Ovary (tissue), 3 donors: ENCODE measurements around the gene MSMP.

ENCODE experiments used
- EP300 ChIP-seq: sonication (generic); formaldehyde crosslinking; IDR thresholded peaks from one replicate; pipeline ENCODE4 v1.6.1; 2017; ENCODE audit warnings: antibody characterized with exemption
- POLR2A ChIP-seq: fragments of 450-650 bp; IDR thresholded peaks from one replicate; pipeline ENCODE4 v1.6.1; 2017; ENCODE audit warnings: antibody characterized with exemption, mild to moderate bottlenecking, moderate library complexity
- TF ChIP-seq, protein P1 (sequence below), 3 donors: fragments of 450-650 bp in 2 of 3; fragments of 200-600 bp in 1 of 3; IDR thresholded peaks; one replicate each; pipeline versions ENCODE4 v1.5.1 to v1.8.0; 2016 to 2022; ENCODE audit warnings: antibody characterized with exemption in 3 of 3, mild to moderate bottlenecking in 1 of 3
- donor health status: DM: no; HTN: no; CAD: no.

GRCh38 chr9:35763181-35763580 lies 9.1 kb upstream of the MSMP start:
- TF ChIP-seq POLR2A (no peak), EP300 (no peak)
- TF ChIP-seq, protein P1, sequence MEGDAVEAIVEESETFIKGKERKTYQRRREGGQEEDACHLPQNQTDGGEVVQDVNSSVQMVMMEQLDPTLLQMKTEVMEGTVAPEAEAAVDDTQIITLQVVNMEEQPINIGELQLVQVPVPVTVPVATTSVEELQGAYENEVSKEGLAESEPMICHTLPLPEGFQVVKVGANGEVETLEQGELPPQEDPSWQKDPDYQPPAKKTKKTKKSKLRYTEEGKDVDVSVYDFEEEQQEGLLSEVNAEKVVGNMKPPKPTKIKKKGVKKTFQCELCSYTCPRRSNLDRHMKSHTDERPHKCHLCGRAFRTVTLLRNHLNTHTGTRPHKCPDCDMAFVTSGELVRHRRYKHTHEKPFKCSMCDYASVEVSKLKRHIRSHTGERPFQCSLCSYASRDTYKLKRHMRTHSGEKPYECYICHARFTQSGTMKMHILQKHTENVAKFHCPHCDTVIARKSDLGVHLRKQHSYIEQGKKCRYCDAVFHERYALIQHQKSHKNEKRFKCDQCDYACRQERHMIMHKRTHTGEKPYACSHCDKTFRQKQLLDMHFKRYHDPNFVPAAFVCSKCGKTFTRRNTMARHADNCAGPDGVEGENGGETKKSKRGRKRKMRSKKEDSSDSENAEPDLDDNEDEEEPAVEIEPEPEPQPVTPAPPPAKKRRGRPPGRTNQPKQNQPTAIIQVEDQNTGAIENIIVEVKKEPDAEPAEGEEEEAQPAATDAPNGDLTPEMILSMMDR (IDR thresholded peaks at IDR 0.05), result no peak
